H1 (cell line): Measurements from ENCODE around the gene PHF13. TPM values are rescaled to one million over a fixed set of nuclear protein-coding genes. Genes with fewer than 3 reads are reported as not detected.

Experiments
- SIN3A ChIP-seq, 2 experiments: IDR thresholded peaks in 1 of 2; conservative IDR thresholded peaks in 1 of 2; 2 replicates each; pipeline ENCODE4 v1.6.1; 2011 to 2012; ENCODE audit warnings: low read length in 2 of 2, improper control_type of control experiment in 1 of 2, low read depth in 1 of 2, mild to moderate bottlenecking in 1 of 2
- TAF1 ChIP-seq: IDR thresholded peaks from 2 replicates; pipeline ENCODE4 v1.6.1; 2011; ENCODE audit warnings: mild to moderate bottlenecking, low read depth, low read length
- polyA plus RNA-seq, 7 experiments: library from polyadenylated mRNA; depleted of rRNA in 3 of 7; stranded (reverse) in 5 of 7; unstranded in 2 of 7; fragments of >200 nt in 5 of 7; fragments of 200-250 nt in 2 of 7; gene quantifications; 1 replicate in 5 of 7; 2 replicates in 1 of 7; 4 replicates in 1 of 7; pipeline versions ENCODE4 v1.2.1 to v1.2.3, GENCODE V29; 2011 to 2013; ENCODE audit warnings: missing spikeins in 2 of 7, mixed read lengths in 2 of 7
- total RNA-seq: library from RNA; stranded (reverse); fragmentation: NEBNext Ultra II Directional; extraction: Animal tissue kit (Norgen Biotek cat#: 25700); gene quantifications from 2 replicates; pipeline ENCODE4 v1.2.1, GENCODE V29; 2021
- TF ChIP-seq, protein P1 (sequence below), 3 experiments: IDR thresholded peaks; 1 replicate in 2 of 3; 2 replicates in 1 of 3; pipeline versions ENCODE4 v1.5.1 to v1.6.1; 2011; ENCODE audit warnings: low read length in 3 of 3, mild to moderate bottlenecking in 3 of 3, inconsistent platforms in 2 of 3, low read depth in 1 of 3, moderate library complexity in 1 of 3; ENCODE audit not compliant: insufficient read depth in 1 of 3; ENCODE audit errors: control extremely low read depth in 1 of 3

The PHF13 gene
- total and polyA plus RNA-seq, 2 of the 8 experiments (the other 6 are each of a cell fraction or from before 2014, with no cell fraction given) = 11.7 to 39.6 TPM

DNA sequence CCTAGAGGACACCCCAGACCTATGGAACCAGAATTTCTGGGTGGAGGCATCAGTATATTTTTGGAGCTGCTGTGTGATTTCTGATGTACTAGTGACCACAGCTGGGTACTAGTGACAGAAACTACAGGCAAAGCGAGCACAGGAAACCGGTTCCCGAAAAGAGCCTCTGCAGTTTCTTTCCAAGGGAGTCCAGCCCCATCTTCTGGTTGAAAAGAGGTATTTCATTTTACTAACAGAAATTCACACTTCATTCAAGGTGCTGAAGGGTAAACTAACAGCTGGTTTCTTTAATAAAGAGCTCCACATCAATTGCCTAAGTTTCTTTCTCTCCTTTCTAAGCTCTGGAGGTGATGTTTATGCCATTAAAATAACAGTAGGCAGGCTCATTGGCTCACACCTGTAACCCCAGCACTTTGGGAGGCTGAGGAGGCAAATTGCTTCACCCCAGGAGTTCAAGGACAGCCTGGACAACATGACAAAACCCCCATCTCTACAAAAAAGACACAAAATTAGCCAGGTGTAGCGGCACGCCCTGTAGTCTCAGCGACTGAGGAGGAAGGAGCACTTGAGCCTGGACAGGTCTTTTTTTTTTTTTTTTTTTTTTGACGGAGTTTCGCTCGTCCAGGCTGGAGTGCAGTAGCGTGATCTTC is 33.1 kb downstream of the PHF13 start (continued):
- TF ChIP-seq, protein P1, sequence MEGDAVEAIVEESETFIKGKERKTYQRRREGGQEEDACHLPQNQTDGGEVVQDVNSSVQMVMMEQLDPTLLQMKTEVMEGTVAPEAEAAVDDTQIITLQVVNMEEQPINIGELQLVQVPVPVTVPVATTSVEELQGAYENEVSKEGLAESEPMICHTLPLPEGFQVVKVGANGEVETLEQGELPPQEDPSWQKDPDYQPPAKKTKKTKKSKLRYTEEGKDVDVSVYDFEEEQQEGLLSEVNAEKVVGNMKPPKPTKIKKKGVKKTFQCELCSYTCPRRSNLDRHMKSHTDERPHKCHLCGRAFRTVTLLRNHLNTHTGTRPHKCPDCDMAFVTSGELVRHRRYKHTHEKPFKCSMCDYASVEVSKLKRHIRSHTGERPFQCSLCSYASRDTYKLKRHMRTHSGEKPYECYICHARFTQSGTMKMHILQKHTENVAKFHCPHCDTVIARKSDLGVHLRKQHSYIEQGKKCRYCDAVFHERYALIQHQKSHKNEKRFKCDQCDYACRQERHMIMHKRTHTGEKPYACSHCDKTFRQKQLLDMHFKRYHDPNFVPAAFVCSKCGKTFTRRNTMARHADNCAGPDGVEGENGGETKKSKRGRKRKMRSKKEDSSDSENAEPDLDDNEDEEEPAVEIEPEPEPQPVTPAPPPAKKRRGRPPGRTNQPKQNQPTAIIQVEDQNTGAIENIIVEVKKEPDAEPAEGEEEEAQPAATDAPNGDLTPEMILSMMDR (IDR thresholded peaks at IDR 0.05; ENCODE audit: control extremely low read depth in 1 of 3, insufficient read depth in 1 of 3, low read depth in 1 of 3, low read length in 3 of 3) = peak in 2 of 3 experiments; percentile 48 to 54; a peak in 3 of 4 replicates
- no peak for TF ChIP-seq TAF1
- no peak for TF ChIP-seq SIN3A (conservative IDR thresholded peaks at IDR 0.05 in 1 of 2, IDR thresholded peaks at IDR 0.05 in 1 of 2; ENCODE audit: low read depth in 1 of 2, low read length in 2 of 2)
